Measurements from ENCODE around the gene CGRRF1.

- TF ChIP-seq CTCF (IDR thresholded peaks at IDR 0.05) (no peak), ZFX (IDR thresholded peaks at IDR 0.05; ENCODE audit: borderline replicate concordance) (no peak)
Observed at GRCh38 chr14:54528973-54529372, 19.3 kb downstream of the CGRRF1 start.
